Gastroesophageal sphincter (tissue), 4 donors: ENCODE results near the gene CASKIN1. TPM values are rescaled to one million over a fixed set of nuclear protein-coding genes. Genes with fewer than 3 reads are reported as not detected.

ENCODE experiments used
- ATAC-seq: fragments of 150-250 bp; one replicate; pipeline ENCODE4 v1.9.1; 2016; ENCODE audit warnings: mild to moderate bottlenecking, moderate library complexity
- H3K27ac ChIP-seq, 4 donors: fragments of 200-600 bp; sonication (generic) in 3 of 4; 1 replicate in 3 of 4; 2 replicates in 1 of 4; pipeline ENCODE4 v1.5.1; 2016 to 2019
- H3K27me3 ChIP-seq: fragments of 200-600 bp; sonication (generic); one replicate; pipeline ENCODE4 v1.5.1; 2019
- H3K36me3 ChIP-seq, 2 donors: fragments of 200-600 bp; sonication (generic); one replicate each; pipeline ENCODE4 v1.5.1; 2019; ENCODE audit warnings: control low read depth in 1 of 2
- H3K4me1 ChIP-seq, 3 donors: fragments of 200-600 bp; sonication (generic); 1 replicate in 2 of 3; 2 replicates in 1 of 3; pipeline ENCODE4 v1.5.1; 2016 to 2019; ENCODE audit warnings: control low read depth in 2 of 3
- H3K4me3 ChIP-seq, 2 donors: fragments of 200-600 bp; sonication (generic); one replicate each; pipeline ENCODE4 v1.5.1; 2019; ENCODE audit warnings: mild to moderate bottlenecking in 1 of 2, moderate library complexity in 1 of 2
- H3K9me3 ChIP-seq, 3 donors: fragments of 200-600 bp; sonication (generic); one replicate each; pipeline ENCODE4 v1.5.1; 2017 to 2019; ENCODE audit warnings: control low read depth in 2 of 3
- EP300 ChIP-seq: sonication (generic); formaldehyde crosslinking; IDR thresholded peaks from one replicate; pipeline ENCODE4 v1.6.1; 2017; ENCODE audit warnings: antibody characterized with exemption, mild to moderate bottlenecking
- POLR2A ChIP-seq, 2 donors: fragments of 450-650 bp; IDR thresholded peaks; one replicate each; pipeline ENCODE4 v1.6.1; 2017; ENCODE audit warnings: antibody characterized with exemption in 2 of 2, mild to moderate bottlenecking in 2 of 2, moderate library complexity in 1 of 2
- POLR2AphosphoS5 ChIP-seq: sonication (generic); formaldehyde crosslinking; IDR thresholded peaks from one replicate; pipeline ENCODE4 v1.6.1; 2017; ENCODE audit warnings: antibody characterized with exemption
- WGBS, 2 donors: methylation state at CpG; one replicate each; pipeline ENCODE4 v1.1.5; 2018; ENCODE audit warnings: low coverage in 1 of 2; 5-methylcytosine and 5-hydroxymethylcytosine counted together
- total RNA-seq, 4 donors: library from RNA; depleted of rRNA; stranded (reverse); fragments of >200 nt; gene quantifications; one replicate each; pipeline ENCODE4 v1.1.0, GENCODE V29; 2016
- TF ChIP-seq, protein P1 (sequence below), 4 experiments: fragments of 200-600 bp in 2 of 4; fragments of 450-650 bp in 2 of 4; sonication (generic) in 1 of 4; IDR thresholded peaks; one replicate each; pipeline ENCODE4 v1.5.1; 2017 to 2019; ENCODE audit warnings: antibody characterized with exemption in 4 of 4, mild to moderate bottlenecking in 2 of 4, moderate library complexity in 2 of 4

CASKIN1 gene
- total RNA-seq, 4 donors from 2014 or later = 0.27 to 0.35 TPM; not detected in 2

DNA sequence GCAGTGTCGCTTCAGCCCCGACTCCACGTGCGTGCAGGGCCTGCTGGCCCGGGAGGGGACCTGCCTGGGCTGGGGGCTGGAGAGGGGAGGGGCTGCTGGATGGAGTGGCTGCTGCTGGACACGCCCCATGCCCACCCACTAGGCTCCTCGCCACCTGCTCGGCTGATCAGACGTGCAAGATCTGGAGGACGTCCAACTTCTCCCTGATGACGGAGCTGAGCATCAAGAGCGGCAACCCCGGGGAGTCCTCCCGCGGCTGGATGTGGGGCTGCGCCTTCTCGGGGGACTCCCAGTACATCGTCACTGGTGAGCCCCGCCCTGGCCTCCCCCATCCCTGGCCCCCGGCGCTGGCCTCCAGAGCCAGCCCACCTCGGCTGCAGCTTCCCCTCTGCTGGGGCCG, 11.9 kb upstream of the CASKIN1 start:
- no peak overlapping the region for H3K4me3 ChIP-seq
- peaks cover 0 to 45% of the 10 kb centered on the region in 2 donors for H3K36me3 ChIP-seq
- peaks cover 2 to 43% (median 22%) of the 10 kb centered on the region in 3 donors for H3K4me1 ChIP-seq
- no peaks in the 10 kb centered on the region for H3K9me3 ChIP-seq
- WGBS, 2 donors = 80% methylated on average over 1 of the region's 23 CpGs; no CpG with 5 or more reads in 1 of the 2 donors
- TF ChIP-seq POLR2AphosphoS5 (no peak), EP300 (no peak), POLR2A (IDR thresholded peaks at IDR 0.05) (no peak)
- TF ChIP-seq, protein P1, sequence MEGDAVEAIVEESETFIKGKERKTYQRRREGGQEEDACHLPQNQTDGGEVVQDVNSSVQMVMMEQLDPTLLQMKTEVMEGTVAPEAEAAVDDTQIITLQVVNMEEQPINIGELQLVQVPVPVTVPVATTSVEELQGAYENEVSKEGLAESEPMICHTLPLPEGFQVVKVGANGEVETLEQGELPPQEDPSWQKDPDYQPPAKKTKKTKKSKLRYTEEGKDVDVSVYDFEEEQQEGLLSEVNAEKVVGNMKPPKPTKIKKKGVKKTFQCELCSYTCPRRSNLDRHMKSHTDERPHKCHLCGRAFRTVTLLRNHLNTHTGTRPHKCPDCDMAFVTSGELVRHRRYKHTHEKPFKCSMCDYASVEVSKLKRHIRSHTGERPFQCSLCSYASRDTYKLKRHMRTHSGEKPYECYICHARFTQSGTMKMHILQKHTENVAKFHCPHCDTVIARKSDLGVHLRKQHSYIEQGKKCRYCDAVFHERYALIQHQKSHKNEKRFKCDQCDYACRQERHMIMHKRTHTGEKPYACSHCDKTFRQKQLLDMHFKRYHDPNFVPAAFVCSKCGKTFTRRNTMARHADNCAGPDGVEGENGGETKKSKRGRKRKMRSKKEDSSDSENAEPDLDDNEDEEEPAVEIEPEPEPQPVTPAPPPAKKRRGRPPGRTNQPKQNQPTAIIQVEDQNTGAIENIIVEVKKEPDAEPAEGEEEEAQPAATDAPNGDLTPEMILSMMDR (IDR thresholded peaks at IDR 0.05) = no peak
- H3K27me3 ChIP-seq = no peaks in the 10 kb centered on the region
- H3K27ac ChIP-seq = no peak overlapping the region
- ATAC-seq = no peak

GRCh38 chr16:2207872-2208271, 11.5 kb upstream of the CASKIN1 start:
- H3K4me3 ChIP-seq = no peak overlapping the region
- no peak overlapping the region for H3K27ac ChIP-seq
- no peak for ATAC-seq
- peaks cover 0 to 45% of the 10 kb centered on the region in 2 donors for H3K36me3 ChIP-seq
- H3K9me3 ChIP-seq = no peaks in the 10 kb centered on the region
- TF ChIP-seq, protein P1 (IDR thresholded peaks at IDR 0.05) = no peak
- TF ChIP-seq POLR2AphosphoS5 (no peak), EP300 (no peak), POLR2A (IDR thresholded peaks at IDR 0.05) (no peak)
- H3K27me3 ChIP-seq = no peaks in the 10 kb centered on the region
- peaks cover 0 to 39% (median 17%) of the 10 kb centered on the region in 3 donors for H3K4me1 ChIP-seq
- 60% methylated on average over 2 of the region's 9 CpGs; no CpG with 5 or more reads in 1 of the 2 donors for WGBS, 2 donors

GRCh38 chr16:2206780-2207433, 10.5 kb upstream of the CASKIN1 start:
- Histone ChIP-seq H3K4me3 (no peak overlapping the region), H3K27ac (peak overlapping the region in 1 of 4 donors; percentile 98), H3K36me3 (peaks cover 0 to 38% of the 10 kb centered on the region in 2 donors), H3K4me1 (peaks cover 0 to 29% (median 14%) of the 10 kb centered on the region in 3 donors), H3K9me3 (no peaks in the 10 kb centered on the region), H3K27me3 (no peaks in the 10 kb centered on the region)
- WGBS, 2 donors = 76% methylated on average over 5 of the region's 23 CpGs; no CpG with 5 or more reads in 1 of the 2 donors
- no peak for ATAC-seq
- TF ChIP-seq EP300 (no peak), POLR2AphosphoS5 (no peak), POLR2A (IDR thresholded peaks at IDR 0.05) (no peak)
- TF ChIP-seq, protein P1 (IDR thresholded peaks at IDR 0.05) = no peak

DNA sequence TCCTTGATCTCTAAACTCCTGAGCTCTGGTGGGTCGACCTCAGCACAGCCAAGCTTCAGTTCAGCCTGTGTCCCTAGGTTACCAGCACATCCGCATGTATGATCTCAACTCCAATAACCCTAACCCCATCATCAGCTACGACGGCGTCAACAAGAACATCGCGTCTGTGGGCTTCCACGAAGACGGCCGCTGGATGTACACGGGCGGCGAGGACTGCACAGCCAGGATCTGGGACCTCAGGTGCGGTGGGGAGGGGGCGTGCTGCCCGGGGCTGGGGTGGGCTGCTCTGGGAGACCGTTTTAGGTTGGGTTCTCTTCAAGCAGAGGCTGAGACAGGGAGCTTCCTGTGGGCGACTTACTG, 10.0 kb upstream of the CASKIN1 start:
- Histone ChIP-seq H3K27ac (peak overlapping the region in 3 of 4 donors; percentile 98 to 100 (median 98)), H3K9me3 (no peaks in the 10 kb centered on the region), H3K4me1 (peaks cover 0 to 27% (median 14%) of the 10 kb centered on the region in 3 donors), H3K36me3 (peaks cover 0 to 37% of the 10 kb centered on the region in 2 donors), H3K27me3 (no peaks in the 10 kb centered on the region), H3K4me3 (peak overlapping the region in 1 of 2 donors; percentile 78)
- no peak for ATAC-seq
- TF ChIP-seq, protein P1 (IDR thresholded peaks at IDR 0.05) = no peak
- TF ChIP-seq POLR2A (IDR thresholded peaks at IDR 0.05) = no peak
- no peak for TF ChIP-seq EP300
- TF ChIP-seq POLR2AphosphoS5 = no peak
- 60% methylated on average over 1 of the region's 18 CpGs; no CpG with 5 or more reads in 1 of the 2 donors for WGBS, 2 donors

- Histone ChIP-seq H3K4me1 (peaks cover 0 to 27% (median 14%) of the 10 kb centered on the region in 3 donors), H3K4me3 (peak overlapping the region; percentile 78 to 87), H3K36me3 (peaks cover 0 to 37% of the 10 kb centered on the region in 2 donors), H3K27me3 (no peaks in the 10 kb centered on the region), H3K9me3 (no peaks in the 10 kb centered on the region), H3K27ac (peak overlapping the region; percentile 94 to 100 (median 98))
- TF ChIP-seq EP300 (no peak), POLR2AphosphoS5 (no peak), POLR2A (IDR thresholded peaks at IDR 0.05) (no peak)
- TF ChIP-seq, protein P1 (IDR thresholded peaks at IDR 0.05) = no peak
- ATAC-seq = peak; percentile 4
- WGBS, 2 donors = no CpG with 5 or more reads among the region's 16 CpGs
Observed at GRCh38 chr16:2205967-2206313, 9.5 kb upstream of the CASKIN1 start.
